ENCODE measurements around the gene BICD1. TPM values are rescaled to one million over a fixed set of nuclear protein-coding genes. Genes with fewer than 3 reads are reported as not detected.

The BICD1 gene
- total and polyA plus RNA-seq, 2 experiments from 2014 or later = 59.3 to 83.6 TPM

DNA sequence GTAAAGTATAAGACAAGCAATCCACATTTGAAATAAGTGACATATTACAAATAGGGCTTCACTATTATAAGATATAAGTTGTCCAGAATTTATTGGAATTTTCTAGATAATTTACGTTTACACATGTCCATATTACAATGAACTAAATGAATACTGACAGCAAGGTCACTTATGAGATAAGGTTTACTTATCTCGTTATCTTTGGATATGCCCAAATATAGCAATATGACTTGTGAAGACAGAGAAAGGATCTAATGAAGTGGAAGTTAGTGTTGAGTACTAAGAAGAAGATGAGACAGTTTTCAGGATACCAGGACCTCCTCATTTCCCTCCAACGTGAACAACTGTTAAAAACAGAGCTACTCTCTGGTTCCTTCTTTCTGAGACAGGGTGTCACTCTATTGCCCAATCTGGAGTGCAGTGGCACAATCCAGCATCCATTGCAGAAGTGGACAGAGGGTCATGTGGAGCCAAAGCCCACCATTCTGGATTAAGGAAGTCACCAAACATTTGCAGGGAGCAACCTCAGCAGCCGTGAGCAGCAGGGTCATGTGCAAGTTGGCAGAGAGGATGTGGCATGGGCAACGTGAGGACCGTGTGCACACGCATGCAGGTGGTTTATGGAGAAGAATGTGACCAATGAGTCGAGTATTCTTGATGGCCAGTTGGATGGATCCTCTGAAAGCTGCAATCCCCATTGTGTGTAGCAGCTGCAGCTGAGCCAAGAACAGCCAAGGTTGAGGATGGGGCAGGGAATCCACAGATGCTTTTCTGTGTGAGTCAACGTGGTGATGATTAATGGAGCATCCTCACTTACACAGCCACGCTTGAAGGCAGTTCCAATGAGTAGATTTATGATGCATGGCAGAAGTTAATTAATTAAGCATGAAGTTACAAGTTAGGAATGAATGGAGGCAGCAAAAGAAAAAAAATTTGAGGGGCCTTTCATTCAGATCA, 111.0 kb downstream of the BICD1 start (continued):
- TF ChIP-seq, protein P1, sequence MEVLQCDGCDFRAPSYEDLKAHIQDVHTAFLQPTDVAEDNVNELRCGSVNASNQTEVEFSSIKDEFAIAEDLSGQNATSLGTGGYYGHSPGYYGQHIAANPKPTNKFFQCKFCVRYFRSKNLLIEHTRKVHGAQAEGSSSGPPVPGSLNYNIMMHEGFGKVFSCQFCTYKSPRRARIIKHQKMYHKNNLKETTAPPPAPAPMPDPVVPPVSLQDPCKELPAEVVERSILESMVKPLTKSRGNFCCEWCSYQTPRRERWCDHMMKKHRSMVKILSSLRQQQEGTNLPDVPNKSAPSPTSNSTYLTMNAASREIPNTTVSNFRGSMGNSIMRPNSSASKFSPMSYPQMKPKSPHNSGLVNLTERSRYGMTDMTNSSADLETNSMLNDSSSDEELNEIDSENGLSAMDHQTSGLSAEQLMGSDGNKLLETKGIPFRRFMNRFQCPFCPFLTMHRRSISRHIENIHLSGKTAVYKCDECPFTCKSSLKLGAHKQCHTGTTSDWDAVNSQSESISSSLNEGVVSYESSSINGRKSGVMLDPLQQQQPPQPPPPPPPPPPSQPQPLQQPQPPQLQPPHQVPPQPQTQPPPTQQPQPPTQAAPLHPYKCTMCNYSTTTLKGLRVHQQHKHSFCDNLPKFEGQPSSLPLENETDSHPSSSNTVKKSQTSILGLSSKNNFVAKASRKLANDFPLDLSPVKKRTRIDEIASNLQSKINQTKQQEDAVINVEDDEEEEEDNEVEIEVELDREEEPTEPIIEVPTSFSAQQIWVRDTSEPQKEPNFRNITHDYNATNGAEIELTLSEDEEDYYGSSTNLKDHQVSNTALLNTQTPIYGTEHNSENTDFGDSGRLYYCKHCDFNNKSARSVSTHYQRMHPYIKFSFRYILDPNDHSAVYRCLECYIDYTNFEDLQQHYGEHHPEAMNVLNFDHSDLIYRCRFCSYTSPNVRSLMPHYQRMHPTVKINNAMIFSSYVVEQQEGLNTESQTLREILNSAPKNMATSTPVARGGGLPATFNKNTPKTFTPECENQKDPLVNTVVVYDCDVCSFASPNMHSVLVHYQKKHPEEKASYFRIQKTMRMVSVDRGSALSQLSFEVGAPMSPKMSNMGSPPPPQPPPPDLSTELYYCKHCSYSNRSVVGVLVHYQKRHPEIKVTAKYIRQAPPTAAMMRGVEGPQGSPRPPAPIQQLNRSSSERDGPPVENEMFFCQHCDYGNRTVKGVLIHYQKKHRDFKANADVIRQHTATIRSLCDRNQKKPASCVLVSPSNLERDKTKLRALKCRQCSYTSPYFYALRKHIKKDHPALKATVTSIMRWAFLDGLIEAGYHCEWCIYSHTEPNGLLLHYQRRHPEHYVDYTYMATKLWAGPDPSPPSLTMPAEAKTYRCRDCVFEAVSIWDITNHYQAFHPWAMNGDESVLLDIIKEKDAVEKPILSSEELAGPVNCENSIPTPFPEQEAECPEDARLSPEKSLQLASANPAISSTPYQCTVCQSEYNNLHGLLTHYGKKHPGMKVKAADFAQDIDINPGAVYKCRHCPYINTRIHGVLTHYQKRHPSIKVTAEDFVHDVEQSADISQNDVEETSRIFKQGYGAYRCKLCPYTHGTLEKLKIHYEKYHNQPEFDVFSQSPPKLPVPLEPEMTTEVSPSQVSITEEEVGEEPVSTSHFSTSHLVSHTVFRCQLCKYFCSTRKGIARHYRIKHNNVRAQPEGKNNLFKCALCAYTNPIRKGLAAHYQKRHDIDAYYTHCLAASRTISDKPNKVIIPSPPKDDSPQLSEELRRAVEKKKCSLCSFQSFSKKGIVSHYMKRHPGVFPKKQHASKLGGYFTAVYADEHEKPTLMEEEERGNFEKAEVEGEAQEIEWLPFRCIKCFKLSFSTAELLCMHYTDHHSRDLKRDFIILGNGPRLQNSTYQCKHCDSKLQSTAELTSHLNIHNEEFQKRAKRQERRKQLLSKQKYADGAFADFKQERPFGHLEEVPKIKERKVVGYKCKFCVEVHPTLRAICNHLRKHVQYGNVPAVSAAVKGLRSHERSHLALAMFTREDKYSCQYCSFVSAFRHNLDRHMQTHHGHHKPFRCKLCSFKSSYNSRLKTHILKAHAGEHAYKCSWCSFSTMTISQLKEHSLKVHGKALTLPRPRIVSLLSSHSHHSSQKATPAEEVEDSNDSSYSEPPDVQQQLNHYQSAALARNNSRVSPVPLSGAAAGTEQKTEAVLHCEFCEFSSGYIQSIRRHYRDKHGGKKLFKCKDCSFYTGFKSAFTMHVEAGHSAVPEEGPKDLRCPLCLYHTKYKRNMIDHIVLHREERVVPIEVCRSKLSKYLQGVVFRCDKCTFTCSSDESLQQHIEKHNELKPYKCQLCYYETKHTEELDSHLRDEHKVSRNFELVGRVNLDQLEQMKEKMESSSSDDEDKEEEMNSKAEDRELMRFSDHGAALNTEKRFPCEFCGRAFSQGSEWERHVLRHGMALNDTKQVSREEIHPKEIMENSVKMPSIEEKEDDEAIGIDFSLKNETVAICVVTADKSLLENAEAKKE (CRISPR knock-in tag; IDR thresholded peaks at IDR 0.05) = no peak
- TF ChIP-seq, protein P2, sequence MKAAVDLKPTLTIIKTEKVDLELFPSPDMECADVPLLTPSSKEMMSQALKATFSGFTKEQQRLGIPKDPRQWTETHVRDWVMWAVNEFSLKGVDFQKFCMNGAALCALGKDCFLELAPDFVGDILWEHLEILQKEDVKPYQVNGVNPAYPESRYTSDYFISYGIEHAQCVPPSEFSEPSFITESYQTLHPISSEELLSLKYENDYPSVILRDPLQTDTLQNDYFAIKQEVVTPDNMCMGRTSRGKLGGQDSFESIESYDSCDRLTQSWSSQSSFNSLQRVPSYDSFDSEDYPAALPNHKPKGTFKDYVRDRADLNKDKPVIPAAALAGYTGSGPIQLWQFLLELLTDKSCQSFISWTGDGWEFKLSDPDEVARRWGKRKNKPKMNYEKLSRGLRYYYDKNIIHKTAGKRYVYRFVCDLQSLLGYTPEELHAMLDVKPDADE (IDR thresholded peaks at IDR 0.05) = no peak

DNA sequence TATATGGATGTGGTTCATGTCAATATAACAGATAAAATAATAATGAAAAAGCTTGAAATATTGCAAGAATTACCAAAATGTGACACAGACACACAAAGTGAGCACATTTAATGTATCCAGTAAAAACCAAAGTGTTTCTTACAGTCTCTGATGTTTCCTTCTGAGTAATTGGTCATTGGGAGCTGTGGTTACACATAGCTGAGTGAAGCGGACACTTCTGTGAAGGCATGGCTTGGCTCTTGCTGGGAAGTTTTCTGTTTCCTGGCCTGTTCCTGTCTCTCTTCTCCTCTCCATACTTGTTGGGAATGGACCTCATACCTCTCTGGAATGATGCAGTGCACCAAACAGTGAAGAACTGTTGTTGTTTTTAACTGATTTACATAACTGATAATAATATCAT, 117.3 kb downstream of the BICD1 start:
- Mint-ChIP-seq H3K27me3 (ENCODE audit: insufficient read depth, low read depth, poor library complexity) (peaks cover 5% of the 10 kb centered on the region), H3K4me3 (no peak overlapping the region), H3K9me3 (peaks cover 2% of the 10 kb centered on the region; the same call in 2 of the 3 replicates), H3K4me1 (no peaks in the 10 kb centered on the region; the same call in 2 of the 3 replicates), H3K27ac (no peak overlapping the region), H3K36me3 (ENCODE audit: low read depth) (peaks cover 25% of the 10 kb centered on the region; the same call in 2 of the 3 replicates)
- Histone ChIP-seq H2AFZ (no peak overlapping the region), H3F3A (replicated peaks; ENCODE audit: low read depth) (no peaks in the 10 kb centered on the region), H3K27me3 (ENCODE audit: insufficient read depth) (no peaks in the 10 kb centered on the region), H3K79me2 (replicated peaks; ENCODE audit: insufficient read depth) (peaks cover 40% of the 10 kb centered on the region), H3K4me2 (no peak overlapping the region), H3K9me2 (ENCODE audit: insufficient read depth) (peaks cover 12% of the 10 kb centered on the region), H3K4me3 (no peak overlapping the region), H3K27ac (ENCODE audit: low read depth) (no peak overlapping the region), H3K4me1 (ENCODE audit: insufficient read depth) (no peaks in the 10 kb centered on the region), H4K20me1 (replicated peaks; ENCODE audit: insufficient read depth) (peaks cover 9% of the 10 kb centered on the region; the same call in 1 of the 2 replicates), H3K36me3 (ENCODE audit: insufficient read depth) (peaks cover 16% of the 10 kb centered on the region; the same call in 1 of the 2 replicates)
- DNase-seq (ENCODE audit: low spot score) (no peak), ATAC-seq (no peak)
- TF ChIP-seq NANOG (IDR thresholded peaks at IDR 0.05; ENCODE audit: borderline replicate concordance) (no peak), EZH2phosphoT487 (IDR thresholded peaks at IDR 0.05; ENCODE audit: unreplicated experiment) (no peak)
